Fibroblast of lung (primary cell): ENCODE results near the gene ACOT6. TPM values are rescaled to one million over a fixed set of nuclear protein-coding genes. Genes with fewer than 3 reads are reported as not detected.

Experiments used
- DNase-seq, 2 donors: peaks; one replicate each; pipeline versions ENCODE4 v3.0.0 to v3.0.0-alpha.2; 2010; ENCODE audit warnings: low read depth in 2 of 2
- H2AFZ ChIP-seq: 2 replicates; pipeline ENCODE4 v1.5.1; 2012; ENCODE audit warnings: low read length, control low read depth, inconsistent platforms
- H3K27ac ChIP-seq: 2 replicates; pipeline ENCODE4 v1.5.1; 2011; ENCODE audit warnings: low read length, control low read depth; ENCODE audit not compliant: insufficient read depth
- H3K27me3 ChIP-seq: 2 replicates; pipeline ENCODE4 v1.5.1; 2011; ENCODE audit warnings: mild to moderate bottlenecking, low read length; ENCODE audit not compliant: control insufficient read depth, insufficient read depth
- H3K36me3 ChIP-seq: 2 replicates; pipeline ENCODE4 v1.5.1; 2011; ENCODE audit warnings: low read length; ENCODE audit not compliant: control insufficient read depth, insufficient read depth
- H3K4me1 ChIP-seq: 2 replicates; pipeline ENCODE4 v1.5.1; 2011; ENCODE audit warnings: low read length; ENCODE audit not compliant: control insufficient read depth, insufficient read depth; ENCODE audit errors: extremely low read depth
- H3K4me2 ChIP-seq: 2 replicates; pipeline ENCODE4 v1.5.1; 2011; ENCODE audit warnings: low read length, control low read depth; ENCODE audit not compliant: insufficient read depth; ENCODE audit errors: extremely low read depth
- H3K4me3 ChIP-seq, 4 experiments: fragments of 200-600 bp in 1 of 4; sonication (generic) in 1 of 4; replicated peaks in 1 of 4; 2 replicates each; pipeline ENCODE4 v1.5.1; 2011 to 2016; ENCODE audit warnings: low read length in 4 of 4, low read depth in 3 of 4, mild to moderate bottlenecking in 3 of 4, control low read depth in 2 of 4, inconsistent platforms in 1 of 4, mixed read lengths in 1 of 4; ENCODE audit not compliant: insufficient read depth in 1 of 4; ENCODE audit errors: control extremely low read depth in 1 of 4
- H3K79me2 ChIP-seq: 2 replicates; pipeline ENCODE4 v1.5.1; 2012; ENCODE audit warnings: mild to moderate bottlenecking, low read length, inconsistent platforms; ENCODE audit not compliant: control insufficient read depth, insufficient read depth
- H3K9ac ChIP-seq: 2 replicates; pipeline ENCODE4 v1.5.1; 2011; ENCODE audit warnings: mild to moderate bottlenecking, low read length, control low read depth; ENCODE audit not compliant: insufficient read depth
- H3K9me3 ChIP-seq: 2 replicates; pipeline ENCODE4 v1.5.1; 2012; ENCODE audit warnings: low read depth, low read length; ENCODE audit not compliant: control insufficient read depth, insufficient read depth
- H4K20me1 ChIP-seq: 2 replicates; pipeline ENCODE4 v1.5.1; 2011; ENCODE audit warnings: low read length; ENCODE audit not compliant: control insufficient read depth, insufficient read depth; ENCODE audit errors: extremely low read depth
- EZH2 ChIP-seq: IDR thresholded peaks from 2 replicates; pipeline ENCODE4 v1.5.1; 2012; ENCODE audit warnings: low read length, control low read depth, mild to moderate bottlenecking; ENCODE audit errors: missing control alignments
- polyA plus RNA-seq, 2 donors: library from polyadenylated mRNA; depleted of rRNA in 1 of 2; stranded (reverse) in 1 of 2; unstranded in 1 of 2; fragments of >200 nt; gene quantifications; 2 replicates each; pipeline ENCODE4 v1.2.1, GENCODE V29; 2011 to 2012; ENCODE audit warnings: missing spikeins in 1 of 2
- total RNA-seq: library from RNA; depleted of rRNA; stranded (reverse); fragments of >200 nt; gene quantifications from 2 replicates; pipeline ENCODE4 v1.2.1, GENCODE V29; 2014
- TF ChIP-seq, protein P1 (sequence below), 2 donors: IDR thresholded peaks in 1 of 2; conservative IDR thresholded peaks in 1 of 2; 1 replicate in 1 of 2; 2 replicates in 1 of 2; pipeline ENCODE4 v1.5.1; 2011 to 2012; ENCODE audit warnings: low read length in 2 of 2, control low read depth in 1 of 2, inconsistent platforms in 1 of 2, low read depth in 1 of 2, mild to moderate bottlenecking in 1 of 2

Gene ACOT6
- total and polyA plus RNA-seq, 2 donors (not counting 1 experiment from before 2014, with no cell fraction given) = not detected

DNA sequence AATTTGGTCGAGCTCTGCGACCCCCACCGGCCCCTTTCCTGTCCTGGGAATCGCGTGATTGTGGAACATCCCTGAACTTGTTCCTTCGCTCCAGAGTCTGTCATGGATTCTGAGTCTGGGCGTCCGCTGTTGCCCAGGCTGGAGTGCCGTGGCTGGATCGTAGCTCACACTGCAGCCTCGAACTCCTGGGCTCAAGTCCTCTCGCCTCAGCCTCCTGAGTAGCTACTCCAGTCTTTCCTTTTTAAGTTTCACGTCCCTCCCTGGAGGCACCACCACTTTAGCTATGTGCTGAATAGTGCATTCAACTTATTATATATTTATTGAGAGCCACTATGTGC is 698 bp downstream of the ACOT6 start:
- Histone ChIP-seq H4K20me1 (no peaks in the 10 kb centered on the region), H3K27ac (no peak overlapping the region), H3K4me2 (peak overlapping the region; percentile 21), H2AFZ (peak overlapping the region; percentile 65), H3K27me3 (no peaks in the 10 kb centered on the region), H3K9me3 (no peaks in the 10 kb centered on the region), H3K9ac (no peak overlapping the region), H3K79me2 (no peaks in the 10 kb centered on the region), H3K4me1 (no peaks in the 10 kb centered on the region), H3K4me3 (peak overlapping the region; percentile 36 to 66 (median 51)), H3K36me3 (no peaks in the 10 kb centered on the region)
- TF ChIP-seq, protein P1, sequence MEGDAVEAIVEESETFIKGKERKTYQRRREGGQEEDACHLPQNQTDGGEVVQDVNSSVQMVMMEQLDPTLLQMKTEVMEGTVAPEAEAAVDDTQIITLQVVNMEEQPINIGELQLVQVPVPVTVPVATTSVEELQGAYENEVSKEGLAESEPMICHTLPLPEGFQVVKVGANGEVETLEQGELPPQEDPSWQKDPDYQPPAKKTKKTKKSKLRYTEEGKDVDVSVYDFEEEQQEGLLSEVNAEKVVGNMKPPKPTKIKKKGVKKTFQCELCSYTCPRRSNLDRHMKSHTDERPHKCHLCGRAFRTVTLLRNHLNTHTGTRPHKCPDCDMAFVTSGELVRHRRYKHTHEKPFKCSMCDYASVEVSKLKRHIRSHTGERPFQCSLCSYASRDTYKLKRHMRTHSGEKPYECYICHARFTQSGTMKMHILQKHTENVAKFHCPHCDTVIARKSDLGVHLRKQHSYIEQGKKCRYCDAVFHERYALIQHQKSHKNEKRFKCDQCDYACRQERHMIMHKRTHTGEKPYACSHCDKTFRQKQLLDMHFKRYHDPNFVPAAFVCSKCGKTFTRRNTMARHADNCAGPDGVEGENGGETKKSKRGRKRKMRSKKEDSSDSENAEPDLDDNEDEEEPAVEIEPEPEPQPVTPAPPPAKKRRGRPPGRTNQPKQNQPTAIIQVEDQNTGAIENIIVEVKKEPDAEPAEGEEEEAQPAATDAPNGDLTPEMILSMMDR (conservative IDR thresholded peaks at IDR 0.05 in 1 of 2, IDR thresholded peaks at IDR 0.05 in 1 of 2; ENCODE audit: low read depth in 1 of 2, low read length in 2 of 2) = no peak
- TF ChIP-seq EZH2 = no peak
- DNase-seq = peak in 1 of 2 donors; percentile 21

- H3K79me2 ChIP-seq = no peaks in the 10 kb centered on the region
- H3K4me3 ChIP-seq = peak overlapping the region in 1 of 4 experiments; percentile 55
- no peak overlapping the region for H3K4me2 ChIP-seq
- H3K36me3 ChIP-seq = no peaks in the 10 kb centered on the region
- TF ChIP-seq EZH2 = no peak
- TF ChIP-seq, protein P1 (conservative IDR thresholded peaks at IDR 0.05 in 1 of 2, IDR thresholded peaks at IDR 0.05 in 1 of 2; ENCODE audit: low read depth in 1 of 2, low read length in 2 of 2) = no peak
- no peaks in the 10 kb centered on the region for H3K4me1 ChIP-seq
- no peaks in the 10 kb centered on the region for H3K27me3 ChIP-seq
- DNase-seq = no peak
- H3K27ac ChIP-seq = no peak overlapping the region
- no peak overlapping the region for H2AFZ ChIP-seq
- H3K9me3 ChIP-seq = no peaks in the 10 kb centered on the region
- no peak overlapping the region for H3K9ac ChIP-seq
- H4K20me1 ChIP-seq = no peaks in the 10 kb centered on the region
Measured at GRCh38 chr14:73613419-73613963, 1.2 kb downstream of the ACOT6 start.

DNA sequence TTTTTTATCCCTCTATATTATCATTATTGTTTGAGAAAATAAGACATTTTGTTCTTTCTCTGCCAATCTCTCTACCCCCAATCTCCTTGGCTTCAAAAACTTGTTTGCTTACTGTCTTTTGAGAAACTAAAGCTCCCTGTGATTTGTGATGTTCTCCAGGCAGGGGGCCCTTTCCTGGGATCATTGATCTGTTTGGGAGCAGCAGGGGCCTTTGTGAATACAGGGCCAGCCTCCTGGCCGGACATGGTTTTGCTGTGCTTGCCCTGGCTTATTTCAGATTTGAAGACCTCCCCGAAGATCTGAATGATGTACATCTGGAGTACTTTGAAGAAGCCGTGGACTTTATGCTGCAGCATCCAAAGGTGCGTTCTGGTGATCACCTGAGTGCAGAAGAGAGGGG is 4.5 kb downstream of the ACOT6 start:
- H2AFZ ChIP-seq = no peak overlapping the region
- H3K4me2 ChIP-seq = no peak overlapping the region
- no peaks in the 10 kb centered on the region for H3K4me1 ChIP-seq
- H3K27ac ChIP-seq = no peak overlapping the region
- no peak for DNase-seq
- no peaks in the 10 kb centered on the region for H4K20me1 ChIP-seq
- no peaks in the 10 kb centered on the region for H3K9me3 ChIP-seq
- no peak overlapping the region for H3K4me3 ChIP-seq
- H3K36me3 ChIP-seq = no peaks in the 10 kb centered on the region
- H3K79me2 ChIP-seq = no peaks in the 10 kb centered on the region
- TF ChIP-seq, protein P1 (conservative IDR thresholded peaks at IDR 0.05 in 1 of 2, IDR thresholded peaks at IDR 0.05 in 1 of 2; ENCODE audit: low read depth in 1 of 2, low read length in 2 of 2) = no peak
- TF ChIP-seq EZH2 = no peak
- H3K27me3 ChIP-seq = no peaks in the 10 kb centered on the region
- no peak overlapping the region for H3K9ac ChIP-seq
